ENCODE measurements around the gene EVI5. TPM values are rescaled to one million over a fixed set of nuclear protein-coding genes. Genes with fewer than 3 reads are reported as not detected.

EVI5 gene
- total and polyA plus RNA-seq, 2 experiments from 2014 or later, result 24.9 to 29.0 TPM

- peak; percentile 21 for DNase-seq (ENCODE audit: low spot score)
- Histone ChIP-seq H4K20me1 (ENCODE audit: insufficient read depth, poor library complexity, severe bottlenecking) (no peaks in the 10 kb centered on the region), H3K79me2 (no peaks in the 10 kb centered on the region), H3K36me3 (replicated peaks; ENCODE audit: insufficient read depth, low read depth) (no peaks in the 10 kb centered on the region), H3K4me3 (no peak overlapping the region), H3K9me2 (replicated peaks; ENCODE audit: insufficient read depth) (no peaks in the 10 kb centered on the region), H3K4me1 (ENCODE audit: insufficient read depth) (peaks cover 7% of the 10 kb centered on the region), H3K9me3 (ENCODE audit: low read depth) (no peaks in the 10 kb centered on the region), H2AFZ (no peak overlapping the region), H3K4me2 (peak overlapping the region; percentile 52), H3K27ac (peak overlapping the region; percentile 73), H3K27me3 (no peaks in the 10 kb centered on the region)
- TF ChIP-seq CTCF (IDR thresholded peaks at IDR 0.05; ENCODE audit: poor library complexity) (peak; percentile 50), EZH2 (IDR thresholded peaks at IDR 0.05; ENCODE audit: borderline replicate concordance) (no peak), EZH2phosphoT487 (IDR thresholded peaks at IDR 0.05; ENCODE audit: low read depth, severe bottlenecking, unreplicated experiment) (no peak)
- 83% methylated on average over 3 of the region's 3 CpGs for WGBS (ENCODE audit: low lambda C conversion rate, missing lambda C conversion rate)
These were observed 33.3 kb upstream of the EVI5 start for GRCh38 chr1:92817986-92818764.

- TF ChIP-seq EZH2phosphoT487 (IDR thresholded peaks at IDR 0.05; ENCODE audit: low read depth, severe bottlenecking, unreplicated experiment) (no peak), CTCF (IDR thresholded peaks at IDR 0.05; ENCODE audit: poor library complexity) (no peak), EZH2 (IDR thresholded peaks at IDR 0.05; ENCODE audit: borderline replicate concordance) (no peak)
- no peaks in the 10 kb centered on the region for H3K79me2 ChIP-seq
These were observed 32.3 kb upstream of the EVI5 start for GRCh38 chr1:92817137-92817697.

GRCh38 chr1:92816732-92817131 is 31.8 kb upstream of the EVI5 start:
- H3K4me2 ChIP-seq, result peak overlapping the region; percentile 52
- peak overlapping the region; percentile 82 for H3K27ac ChIP-seq

More at GRCh38 chr1:92817137-92817697, 32.3 kb upstream of the EVI5 start:
- DNase-seq (ENCODE audit: low spot score), result peak; percentile 28
- Histone ChIP-seq H3K27ac (peak overlapping the region; percentile 82), H3K27me3 (no peaks in the 10 kb centered on the region), H4K20me1 (ENCODE audit: insufficient read depth, poor library complexity, severe bottlenecking) (no peaks in the 10 kb centered on the region), H3K36me3 (replicated peaks; ENCODE audit: insufficient read depth, low read depth) (no peaks in the 10 kb centered on the region), H3K4me1 (ENCODE audit: insufficient read depth) (peaks cover 7% of the 10 kb centered on the region), H2AFZ (no peak overlapping the region), H3K4me3 (no peak overlapping the region), H3K9me3 (ENCODE audit: low read depth) (no peaks in the 10 kb centered on the region), H3K4me2 (peak overlapping the region; percentile 52), H3K9me2 (replicated peaks; ENCODE audit: insufficient read depth) (no peaks in the 10 kb centered on the region)
- WGBS (ENCODE audit: low lambda C conversion rate, missing lambda C conversion rate), result 34% methylated on average over 1 of the region's 1 CpG

More at GRCh38 chr1:92816732-92817131, 31.8 kb upstream of the EVI5 start:
- H3K79me2 ChIP-seq, result no peaks in the 10 kb centered on the region
- 52% methylated on average over 2 of the region's 2 CpGs for WGBS (ENCODE audit: low lambda C conversion rate, missing lambda C conversion rate)
- peaks cover 7% of the 10 kb centered on the region for H3K4me1 ChIP-seq (ENCODE audit: insufficient read depth)
- DNase-seq (ENCODE audit: low spot score), result no peak
- no peaks in the 10 kb centered on the region for H3K36me3 ChIP-seq (replicated peaks; ENCODE audit: insufficient read depth, low read depth)
- H3K4me3 ChIP-seq, result no peak overlapping the region
- no peaks in the 10 kb centered on the region for H3K9me3 ChIP-seq (ENCODE audit: low read depth)
- H3K9me2 ChIP-seq (replicated peaks; ENCODE audit: insufficient read depth), result no peaks in the 10 kb centered on the region
- H4K20me1 ChIP-seq (ENCODE audit: insufficient read depth, poor library complexity, severe bottlenecking), result no peaks in the 10 kb centered on the region
- TF ChIP-seq EZH2phosphoT487 (IDR thresholded peaks at IDR 0.05; ENCODE audit: low read depth, severe bottlenecking, unreplicated experiment), result no peak
- no peak for TF ChIP-seq EZH2 (IDR thresholded peaks at IDR 0.05; ENCODE audit: borderline replicate concordance)
- TF ChIP-seq CTCF (IDR thresholded peaks at IDR 0.05; ENCODE audit: poor library complexity), result no peak
- peak overlapping the region; percentile 52 for H2AFZ ChIP-seq
- no peaks in the 10 kb centered on the region for H3K27me3 ChIP-seq

Data from hepatocyte (in vitro differentiated cells).